Measurements from ENCODE around the gene IFNGR2. TPM values are rescaled to one million over a fixed set of nuclear protein-coding genes. Genes with fewer than 3 reads are reported as not detected.
A peak's percentile ranks its signal among the peaks of the same experiment; 100 is the strongest.

Gene IFNGR2
- total and polyA plus RNA-seq, 2 of the 13 experiments (the other 11 are each of a cell fraction or from before 2014, with no cell fraction given), result 61.3 to 117 TPM

DNA sequence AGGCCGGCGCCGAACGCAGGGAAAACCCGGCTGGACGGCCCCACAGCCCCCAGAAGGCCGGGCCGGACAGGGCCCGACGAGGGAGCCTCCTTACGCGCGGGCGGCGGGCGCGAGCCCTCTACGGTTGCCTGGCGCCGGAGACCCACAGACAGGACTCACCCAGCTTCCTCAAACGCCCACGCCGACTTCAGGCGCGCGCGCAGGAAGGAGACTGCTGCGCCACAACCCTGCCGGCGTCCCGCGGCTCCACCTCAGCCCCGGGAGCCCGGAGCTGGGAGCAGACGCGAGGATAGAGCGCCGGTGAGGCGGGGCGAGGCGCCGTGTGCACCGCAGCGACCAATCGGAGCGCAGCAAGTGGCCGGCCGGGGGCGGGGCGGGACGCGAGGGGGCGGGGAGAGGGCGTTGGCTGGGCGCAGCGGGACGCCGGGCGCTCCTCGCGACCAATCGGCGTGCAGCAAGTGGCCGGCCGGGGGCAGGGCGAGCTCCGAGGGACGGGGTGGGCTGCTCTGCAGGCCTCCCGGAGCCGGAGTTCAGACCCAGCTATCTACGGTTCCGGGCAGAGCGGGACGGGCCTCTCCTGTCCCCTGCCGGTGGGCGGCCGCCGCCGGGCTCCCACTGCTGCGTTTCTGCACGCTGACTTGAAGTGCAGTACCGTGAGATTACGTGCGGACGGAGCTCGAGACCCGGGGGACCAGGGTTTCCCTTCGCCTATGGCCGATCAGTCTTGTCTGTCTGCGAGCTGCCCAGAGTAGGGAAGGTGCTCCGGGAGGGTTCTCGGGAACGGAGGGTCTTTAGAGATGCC lies 76.7 kb downstream of the IFNGR2 start, which contains the start of gene TMEM50B (continued):
- TF ChIP-seq, protein P1, sequence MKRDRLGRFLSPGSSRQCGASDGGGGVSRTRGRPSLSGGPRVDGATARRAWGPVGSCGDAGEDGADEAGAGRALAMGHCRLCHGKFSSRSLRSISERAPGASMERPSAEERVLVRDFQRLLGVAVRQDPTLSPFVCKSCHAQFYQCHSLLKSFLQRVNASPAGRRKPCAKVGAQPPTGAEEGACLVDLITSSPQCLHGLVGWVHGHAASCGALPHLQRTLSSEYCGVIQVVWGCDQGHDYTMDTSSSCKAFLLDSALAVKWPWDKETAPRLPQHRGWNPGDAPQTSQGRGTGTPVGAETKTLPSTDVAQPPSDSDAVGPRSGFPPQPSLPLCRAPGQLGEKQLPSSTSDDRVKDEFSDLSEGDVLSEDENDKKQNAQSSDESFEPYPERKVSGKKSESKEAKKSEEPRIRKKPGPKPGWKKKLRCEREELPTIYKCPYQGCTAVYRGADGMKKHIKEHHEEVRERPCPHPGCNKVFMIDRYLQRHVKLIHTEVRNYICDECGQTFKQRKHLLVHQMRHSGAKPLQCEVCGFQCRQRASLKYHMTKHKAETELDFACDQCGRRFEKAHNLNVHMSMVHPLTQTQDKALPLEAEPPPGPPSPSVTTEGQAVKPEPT (CRISPR knock-in tag; IDR thresholded peaks at IDR 0.05; ENCODE audit: low read depth), result no peak
- TF ChIP-seq SIN3A (IDR thresholded peaks at IDR 0.05; ENCODE audit: borderline replicate concordance, low read depth, low read length), result peak; percentile 75; the same call in 1 of the 2 replicates
- TF ChIP-seq, protein P2, sequence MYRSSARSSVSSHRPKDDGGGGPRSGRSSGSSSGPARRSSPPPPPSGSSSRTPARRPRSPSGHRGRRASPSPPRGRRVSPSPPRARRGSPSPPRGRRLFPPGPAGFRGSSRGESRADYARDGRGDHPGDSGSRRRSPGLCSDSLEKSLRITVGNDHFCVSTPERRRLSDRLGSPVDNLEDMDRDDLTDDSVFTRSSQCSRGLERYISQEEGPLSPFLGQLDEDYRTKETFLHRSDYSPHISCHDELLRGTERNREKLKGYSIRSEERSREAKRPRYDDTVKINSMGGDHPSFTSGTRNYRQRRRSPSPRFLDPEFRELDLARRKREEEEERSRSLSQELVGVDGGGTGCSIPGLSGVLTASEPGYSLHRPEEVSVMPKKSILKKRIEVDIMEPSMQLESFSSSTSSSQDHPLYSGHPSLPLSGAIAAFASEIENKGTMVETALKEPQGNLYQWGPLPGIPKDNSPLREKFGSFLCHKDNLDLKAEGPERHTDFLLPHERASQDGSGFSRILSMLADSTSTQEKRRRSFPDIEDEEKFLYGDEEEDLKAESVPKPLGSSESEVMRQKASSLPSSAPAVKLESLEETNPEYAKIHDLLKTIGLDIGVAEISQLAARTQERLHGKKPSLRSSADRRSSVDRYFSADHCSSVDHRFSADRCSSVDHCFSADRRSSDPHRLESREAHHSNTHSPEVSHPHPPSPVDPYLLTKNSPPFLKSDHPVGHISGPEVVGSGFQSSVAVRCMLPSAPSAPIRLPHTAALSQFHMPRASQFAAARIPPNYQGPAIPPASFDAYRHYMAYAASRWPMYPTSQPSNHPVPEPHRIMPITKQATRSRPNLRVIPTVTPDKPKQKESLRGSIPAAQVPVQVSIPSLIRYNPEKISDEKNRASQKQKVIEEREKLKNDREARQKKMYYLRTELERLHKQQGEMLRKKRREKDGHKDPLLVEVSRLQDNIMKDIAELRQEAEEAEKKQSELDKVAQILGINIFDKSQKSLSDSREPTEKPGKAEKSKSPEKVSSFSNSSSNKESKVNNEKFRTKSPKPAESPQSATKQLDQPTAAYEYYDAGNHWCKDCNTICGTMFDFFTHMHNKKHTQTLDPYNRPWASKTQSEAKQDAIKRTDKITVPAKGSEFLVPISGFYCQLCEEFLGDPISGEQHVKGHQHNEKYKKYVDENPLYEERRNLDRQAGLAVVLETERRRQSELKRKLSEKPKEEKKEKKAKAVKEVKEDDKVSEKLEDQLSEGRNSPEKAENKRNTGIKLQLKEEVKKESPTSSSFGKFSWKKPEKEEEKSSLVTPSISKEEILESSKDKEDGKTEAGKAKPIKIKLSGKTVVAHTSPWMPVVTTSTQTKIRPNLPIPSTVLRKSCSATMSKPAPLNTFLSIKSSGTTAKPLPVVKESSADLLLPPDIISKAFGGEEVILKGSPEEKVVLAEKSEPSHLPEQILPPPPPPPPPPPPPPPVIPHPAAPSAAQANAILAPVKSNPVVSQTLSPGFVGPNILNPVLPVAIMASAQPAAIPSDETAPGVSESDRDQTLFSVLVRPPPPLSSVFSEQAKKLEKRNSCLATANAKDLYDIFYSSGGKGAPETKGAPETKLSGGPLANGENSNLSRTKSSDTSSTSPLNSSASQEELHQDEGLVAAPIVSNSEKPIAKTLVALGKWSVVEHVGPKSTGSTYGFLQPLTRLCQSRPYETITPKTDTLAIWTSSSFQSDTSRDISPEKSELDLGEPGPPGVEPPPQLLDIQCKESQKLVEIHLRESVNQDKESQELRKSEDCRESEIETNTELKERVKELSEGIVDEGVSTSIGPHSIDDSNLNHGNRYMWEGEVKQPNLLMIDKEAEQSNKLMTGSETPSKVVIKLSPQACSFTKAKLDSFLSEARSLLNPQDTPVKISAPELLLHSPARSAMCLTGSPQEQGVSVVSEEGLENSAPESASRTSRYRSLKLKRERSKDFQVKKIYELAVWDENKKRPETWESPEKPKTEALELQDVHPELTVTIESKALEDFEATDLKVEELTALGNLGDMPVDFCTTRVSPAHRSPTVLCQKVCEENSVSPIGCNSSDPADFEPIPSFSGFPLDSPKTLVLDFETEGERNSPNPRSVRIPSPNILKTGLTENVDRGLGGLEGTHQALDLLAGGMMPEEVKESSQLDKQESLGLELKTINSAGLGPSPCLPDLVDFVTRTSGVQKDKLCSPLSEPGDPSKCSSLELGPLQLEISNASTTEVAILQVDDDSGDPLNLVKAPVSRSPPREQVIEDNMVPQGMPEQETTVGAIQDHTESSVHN (CRISPR knock-in tag; IDR thresholded peaks at IDR 0.05), result no peak
- 0 out of 2 replicates have a peak, but pooled peaks have one; percentile 17 for TF ChIP-seq ZKSCAN1 (IDR thresholded peaks at IDR 0.05; ENCODE audit: low read length)
- TF ChIP-seq HOXD1 (CRISPR knock-in tag; IDR thresholded peaks at IDR 0.05), result peak; percentile 50; the same call in 1 of the 2 replicates
- TF ChIP-seq, protein P3, sequence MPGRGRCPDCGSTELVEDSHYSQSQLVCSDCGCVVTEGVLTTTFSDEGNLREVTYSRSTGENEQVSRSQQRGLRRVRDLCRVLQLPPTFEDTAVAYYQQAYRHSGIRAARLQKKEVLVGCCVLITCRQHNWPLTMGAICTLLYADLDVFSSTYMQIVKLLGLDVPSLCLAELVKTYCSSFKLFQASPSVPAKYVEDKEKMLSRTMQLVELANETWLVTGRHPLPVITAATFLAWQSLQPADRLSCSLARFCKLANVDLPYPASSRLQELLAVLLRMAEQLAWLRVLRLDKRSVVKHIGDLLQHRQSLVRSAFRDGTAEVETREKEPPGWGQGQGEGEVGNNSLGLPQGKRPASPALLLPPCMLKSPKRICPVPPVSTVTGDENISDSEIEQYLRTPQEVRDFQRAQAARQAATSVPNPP (CRISPR knock-in tag; IDR thresholded peaks at IDR 0.05), result no peak
- TF ChIP-seq ZBTB38 (CRISPR knock-in tag; IDR thresholded peaks at IDR 0.05), result 0 out of 2 replicates have a peak, but pooled peaks have one; percentile 20
- TF ChIP-seq ZNF501 (CRISPR knock-in tag; IDR thresholded peaks at IDR 0.05), result no peak
- TF ChIP-seq KDM3A (CRISPR knock-in tag; IDR thresholded peaks at IDR 0.05; ENCODE audit: low read depth), result no peak
- peak; percentile 69 for TF ChIP-seq MXD4 (CRISPR knock-in tag; IDR thresholded peaks at IDR 0.05)
- TF ChIP-seq, protein P4, sequence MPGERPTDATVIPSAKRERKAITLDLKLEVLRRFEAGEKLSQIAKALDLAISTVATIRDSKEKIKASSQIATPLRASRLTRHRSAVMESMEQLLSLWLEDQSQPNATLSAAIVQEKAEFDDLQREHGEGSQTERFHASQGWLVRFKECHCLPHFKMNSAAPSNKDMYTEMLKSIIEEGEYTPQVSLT (CRISPR knock-in tag; IDR thresholded peaks at IDR 0.05; ENCODE audit: borderline replicate concordance, low read depth), result no peak
- peak; percentile 47 for TF ChIP-seq STAG1 (CRISPR knock-in tag; IDR thresholded peaks at IDR 0.05)
- TF ChIP-seq NFYC (CRISPR knock-in tag; IDR thresholded peaks at IDR 0.05), result peak; percentile 75
- TF ChIP-seq ZNF781 (CRISPR knock-in tag; IDR thresholded peaks at IDR 0.05; ENCODE audit: borderline replicate concordance, not compliant biosample characterization), result no peak
- TF ChIP-seq, protein P5, sequence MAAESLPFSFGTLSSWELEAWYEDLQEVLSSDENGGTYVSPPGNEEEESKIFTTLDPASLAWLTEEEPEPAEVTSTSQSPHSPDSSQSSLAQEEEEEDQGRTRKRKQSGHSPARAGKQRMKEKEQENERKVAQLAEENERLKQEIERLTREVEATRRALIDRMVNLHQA (CRISPR knock-in tag; IDR thresholded peaks at IDR 0.05), result no peak

All from HepG2 (cell line).